GM03348 (cell line): ENCODE data around the gene CFAP65.
A peak's percentile ranks its signal among the peaks of the same experiment; 100 is the strongest.

Experiments used
- DNase-seq: peaks from one replicate; pipeline ENCODE4 v3.0.0; 2012; ENCODE audit warnings: low spot score

CFAP65 gene

DNA sequence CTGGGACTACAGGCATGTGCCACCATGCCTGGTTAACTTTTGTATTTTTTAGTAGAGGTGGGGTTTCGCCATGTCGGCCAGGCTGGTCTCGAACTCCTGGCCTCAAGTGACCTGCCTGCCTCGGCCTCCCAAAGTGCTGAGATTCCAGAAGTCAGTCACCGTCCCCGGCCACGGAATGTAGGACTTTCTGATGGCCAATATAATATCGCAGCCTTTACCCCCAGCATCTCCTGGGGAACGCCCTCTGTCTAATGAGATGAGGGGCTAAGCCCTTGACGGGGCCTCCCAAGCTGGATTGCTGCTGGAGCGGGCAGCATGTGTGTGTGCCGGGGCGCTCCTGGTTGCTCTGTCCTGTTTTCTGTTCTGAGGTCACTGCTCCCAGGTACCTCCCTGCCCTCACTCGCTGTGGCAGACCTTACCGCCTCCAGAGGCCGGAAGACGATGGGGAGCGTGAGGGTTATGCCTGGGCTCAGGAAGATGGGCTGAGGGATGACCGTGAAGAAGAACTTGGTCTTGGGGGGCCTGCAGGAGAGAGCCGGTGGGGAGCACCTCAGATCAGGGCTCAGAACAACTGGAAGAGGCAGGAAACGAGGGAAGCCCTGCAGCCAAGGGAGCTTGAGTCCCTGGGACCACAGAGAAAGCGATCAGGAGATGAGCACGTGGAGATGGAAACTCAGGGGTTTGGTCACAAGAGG lies 9.1 kb downstream of the CFAP65 start:
- DNase-seq: no peak

DNA sequence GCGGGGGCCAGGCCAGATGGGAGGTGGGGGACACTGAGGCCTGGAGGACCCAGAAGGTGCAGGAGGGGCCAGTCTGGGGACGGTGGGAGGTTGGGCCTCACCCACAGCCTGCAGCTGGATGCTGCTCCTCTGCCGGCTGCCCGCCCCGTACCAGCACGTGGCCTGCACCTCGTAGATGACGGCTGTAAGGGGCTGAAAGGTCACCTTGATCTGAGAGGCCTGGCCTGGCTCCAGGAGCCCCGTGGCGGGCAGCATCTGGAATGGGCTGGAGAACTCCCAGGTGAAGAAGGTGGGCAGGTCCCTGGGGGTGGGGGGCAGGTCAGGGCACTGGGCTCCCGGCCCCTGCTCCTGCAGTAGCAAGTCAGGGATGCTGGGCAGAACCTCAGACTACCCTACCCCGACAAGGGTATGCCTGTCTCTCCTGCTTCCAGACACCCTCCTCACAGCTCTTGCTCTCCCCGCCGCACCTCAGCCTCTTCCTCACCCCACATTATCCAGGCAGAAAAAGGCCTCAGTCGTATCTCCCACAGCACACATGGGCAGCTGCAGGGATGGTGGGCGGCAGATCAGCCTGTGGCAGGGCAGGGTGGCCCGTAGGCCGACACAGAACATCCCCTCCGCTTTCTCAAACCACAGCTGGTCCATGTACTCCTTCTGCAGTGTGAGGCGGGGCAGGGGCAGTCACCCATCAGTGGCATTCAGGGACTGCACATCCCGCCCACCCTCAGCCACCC lies 10.1 kb downstream of the CFAP65 start:
- DNase-seq: no peak

DNA sequence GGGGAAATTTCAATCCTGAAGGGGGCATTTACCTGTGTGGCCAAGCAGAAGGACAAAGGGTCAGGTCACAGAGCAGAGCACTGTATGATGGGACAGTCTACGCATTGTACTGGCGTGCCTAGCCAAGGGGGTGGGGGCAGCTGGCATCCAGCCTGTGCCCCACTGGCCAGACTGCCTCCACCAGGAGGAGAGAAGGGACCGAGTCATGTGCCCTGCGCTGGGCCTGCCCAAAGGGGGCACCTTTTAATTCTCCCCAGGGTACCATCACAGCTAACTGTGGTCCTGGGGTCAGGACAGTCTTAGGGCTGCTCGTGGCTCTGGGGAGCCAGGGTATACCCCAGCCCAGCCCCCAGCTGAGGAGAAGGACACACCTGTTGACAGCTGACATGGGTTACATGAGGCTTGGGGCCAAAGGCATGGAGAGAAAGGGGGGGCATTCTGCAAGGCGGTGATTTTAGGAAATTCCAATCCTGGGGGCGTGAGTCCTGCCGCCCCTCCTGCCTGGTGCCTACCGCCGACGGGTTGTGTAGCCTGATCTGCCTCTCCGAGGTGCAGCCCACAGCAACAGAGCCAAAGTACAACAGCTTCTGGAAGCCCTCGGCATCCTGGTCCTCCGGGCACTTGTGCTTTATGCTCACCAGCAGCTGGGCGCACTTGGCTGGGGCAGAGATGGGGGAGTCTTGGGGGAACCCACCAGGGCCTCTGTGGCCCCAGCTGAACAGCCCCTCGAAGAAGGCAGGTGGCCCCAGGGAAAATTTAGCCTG lies 11.0 kb downstream of the CFAP65 start:
- no peak for DNase-seq

DNA sequence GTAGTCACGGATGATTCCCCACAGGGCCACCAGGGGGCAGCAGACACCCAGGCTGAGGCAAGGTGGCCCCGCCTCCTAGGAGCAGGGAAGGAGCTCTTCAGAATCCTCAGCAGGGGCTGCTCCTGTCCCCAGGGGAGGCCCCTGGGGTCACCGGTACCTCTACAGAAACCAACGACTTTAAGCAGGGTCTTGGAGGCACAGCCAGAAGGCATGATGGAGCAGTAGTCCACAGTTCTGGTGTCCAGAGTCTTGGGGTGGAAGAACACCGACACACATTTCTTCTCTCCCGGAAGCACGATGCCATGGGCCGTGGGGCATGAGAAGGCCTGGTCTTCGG lies 11.5 kb downstream of the CFAP65 start:
- peak; percentile 95 for DNase-seq

DNA sequence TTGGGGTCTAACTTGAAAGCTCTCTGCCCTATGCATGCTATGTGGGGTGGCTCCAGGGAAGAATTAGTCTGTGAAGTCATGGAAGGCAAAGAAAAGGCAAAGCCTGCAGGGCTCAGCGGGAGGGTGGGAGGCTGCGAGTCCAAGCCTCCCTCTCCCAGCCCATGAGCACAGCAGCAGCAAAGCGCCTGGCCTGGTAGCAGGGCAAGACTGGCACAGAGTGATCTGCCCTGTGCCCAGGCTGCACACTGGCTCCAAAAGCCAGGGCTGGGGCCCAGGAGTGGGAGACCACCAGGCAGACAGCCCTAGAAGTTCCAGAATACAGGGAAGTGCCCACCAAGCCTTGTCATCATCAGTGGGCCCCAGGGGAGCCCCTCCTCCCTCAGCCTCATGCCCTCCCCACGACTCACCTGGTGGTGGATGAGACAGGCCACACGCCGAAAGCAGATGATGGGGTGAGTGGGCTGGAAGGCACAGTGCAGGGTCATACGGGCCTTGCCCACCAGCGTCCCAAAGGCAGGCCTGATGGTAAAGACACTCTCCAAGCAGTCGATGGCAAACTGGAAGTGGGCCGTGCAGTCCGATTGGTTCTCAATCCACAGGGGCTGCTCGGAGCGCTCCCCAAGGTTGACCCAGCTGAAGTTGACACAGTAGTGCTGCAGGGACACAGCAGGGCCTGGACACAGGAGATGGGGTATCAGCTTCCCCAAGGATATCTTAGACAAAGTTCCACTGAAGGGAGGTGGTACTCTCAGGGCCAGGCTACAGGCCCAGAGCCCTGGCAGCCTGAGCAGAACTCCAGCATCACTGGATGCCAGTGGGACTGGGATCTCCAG lies 12.1 kb downstream of the CFAP65 start:
- DNase-seq: no peak

DNA sequence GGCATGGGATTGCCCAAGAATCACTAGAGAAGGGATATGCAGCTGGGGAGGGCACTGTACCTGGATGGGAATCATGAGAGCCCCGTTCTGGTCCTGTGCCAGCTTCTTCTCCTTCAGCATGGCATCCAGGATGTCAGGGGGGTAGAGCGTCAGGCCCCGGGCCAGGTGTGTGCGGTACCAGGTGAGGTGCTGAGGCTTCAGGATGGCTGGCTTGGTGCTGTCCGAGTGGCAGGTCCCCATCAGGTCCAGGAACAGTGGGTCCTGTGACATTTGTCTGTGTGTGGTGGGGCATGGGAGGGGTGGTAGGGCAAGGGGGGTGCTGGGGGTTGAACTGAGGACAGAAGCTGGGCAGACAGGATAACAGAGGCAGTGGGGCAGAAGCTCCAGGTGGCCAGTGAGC lies 13.2 kb downstream of the CFAP65 start:
- DNase-seq: no peak

DNA sequence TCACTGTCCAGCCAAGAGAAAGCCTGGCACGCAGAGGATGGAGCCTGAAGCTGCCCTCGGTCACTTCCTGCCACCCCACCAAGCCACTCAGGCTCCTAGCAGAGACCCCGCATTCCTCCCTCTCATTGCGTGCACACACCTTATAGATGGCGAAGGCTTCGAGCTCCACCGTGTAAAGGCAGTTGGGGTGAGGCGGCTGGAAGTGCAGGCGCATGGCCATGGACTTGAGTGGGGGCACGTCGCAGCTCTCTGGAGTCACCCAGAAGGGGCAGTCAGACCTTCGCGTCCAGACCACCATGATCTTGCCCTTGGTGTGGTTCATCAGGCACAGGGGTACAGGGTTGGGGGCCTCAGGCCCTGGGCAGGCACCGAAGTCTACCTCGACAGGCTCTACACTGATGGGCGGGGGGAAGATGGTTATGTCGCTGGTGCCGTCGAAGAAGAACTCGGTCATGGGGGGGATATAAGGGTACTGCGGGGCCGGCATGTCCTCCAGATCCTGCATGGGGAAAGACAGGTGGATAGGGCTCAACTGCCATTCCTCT lies 13.7 kb downstream of the CFAP65 start:
- DNase-seq: no peak

DNA sequence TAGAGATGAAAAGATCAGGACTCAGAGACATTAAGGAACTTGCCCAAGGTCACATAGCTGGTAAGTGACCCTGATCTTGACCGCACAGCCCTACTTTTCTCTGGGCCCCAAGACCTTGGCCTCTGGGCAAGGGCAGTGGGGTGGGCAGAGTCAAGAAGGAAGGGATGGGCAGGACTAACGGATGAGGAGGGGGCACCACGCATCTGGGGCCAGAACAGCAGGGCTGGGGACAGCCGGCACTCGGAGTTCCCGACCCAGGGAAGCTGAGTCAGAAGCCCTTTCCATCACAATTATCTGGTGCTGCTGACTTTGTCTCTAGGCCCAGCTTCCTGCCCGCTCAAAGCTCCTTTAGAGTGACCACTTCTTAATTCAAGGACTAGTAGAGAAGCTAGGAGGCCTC lies 14.4 kb downstream of the CFAP65 start:
- DNase-seq: no peak

DNA sequence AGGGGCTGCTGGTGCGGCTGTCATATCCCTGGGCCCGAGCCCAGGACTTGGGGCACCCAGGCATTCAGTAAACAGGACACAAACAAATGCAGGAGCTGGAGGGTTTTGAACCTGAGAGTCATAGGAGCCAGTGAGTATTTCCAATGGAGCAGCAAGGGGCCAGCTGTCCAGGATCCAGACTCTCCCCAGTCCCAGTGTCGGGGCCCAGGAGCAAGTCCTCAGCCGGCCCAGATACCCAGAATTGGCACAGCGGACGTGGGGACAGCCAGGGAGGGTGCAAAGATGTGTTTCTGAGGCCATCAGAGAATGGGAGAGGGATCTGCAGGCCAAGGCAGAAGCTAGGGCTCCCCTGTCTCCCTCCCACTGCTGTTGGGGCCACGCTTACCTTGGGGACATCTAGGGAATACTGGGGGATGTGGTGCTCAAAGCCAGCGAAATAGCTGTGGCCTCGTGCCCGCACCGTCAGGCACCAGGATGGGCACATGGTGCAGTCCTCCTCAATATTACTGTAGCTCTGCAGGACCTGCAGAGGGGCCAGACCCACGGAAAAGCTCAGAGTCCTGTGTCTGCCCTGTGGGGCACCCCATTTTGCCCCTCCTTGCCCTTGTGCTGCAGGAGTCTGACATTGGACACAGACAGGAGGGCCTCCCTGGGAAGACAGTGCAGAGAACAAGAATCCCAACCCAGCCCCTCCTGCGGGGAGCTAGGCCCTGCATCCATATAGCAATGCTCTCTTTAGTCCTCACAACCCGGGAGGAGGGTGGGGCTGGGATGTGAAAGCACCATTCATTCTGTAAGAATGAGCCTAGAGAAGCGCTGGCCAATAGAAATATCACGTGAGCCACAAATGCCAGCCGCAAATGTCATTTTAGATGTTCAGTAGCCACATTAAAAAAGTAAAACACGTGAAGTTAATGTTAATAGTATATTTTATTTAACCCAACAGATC lies 15.4 kb downstream of the CFAP65 start:
- no peak for DNase-seq

DNA sequence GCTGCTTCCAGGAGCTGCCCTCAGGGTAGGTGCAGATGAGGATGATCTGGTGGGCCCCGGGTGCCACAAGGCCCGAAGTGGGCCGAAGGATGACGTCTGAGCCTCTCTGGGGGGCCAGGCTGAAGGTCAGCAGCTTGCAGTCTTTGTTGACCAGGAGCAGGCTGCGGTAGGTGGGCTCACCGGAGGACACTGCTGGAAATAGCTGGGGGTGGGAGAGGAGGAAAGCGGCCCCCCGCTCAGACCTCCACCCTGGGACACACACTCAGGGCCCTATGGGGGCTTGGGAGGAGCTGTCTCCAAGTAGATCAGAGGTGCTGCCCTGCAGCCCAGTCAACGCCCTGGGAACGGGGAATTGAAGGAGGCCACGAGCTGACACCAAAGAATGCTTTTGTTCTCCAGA lies 17.3 kb downstream of the CFAP65 start:
- no peak for DNase-seq

DNA sequence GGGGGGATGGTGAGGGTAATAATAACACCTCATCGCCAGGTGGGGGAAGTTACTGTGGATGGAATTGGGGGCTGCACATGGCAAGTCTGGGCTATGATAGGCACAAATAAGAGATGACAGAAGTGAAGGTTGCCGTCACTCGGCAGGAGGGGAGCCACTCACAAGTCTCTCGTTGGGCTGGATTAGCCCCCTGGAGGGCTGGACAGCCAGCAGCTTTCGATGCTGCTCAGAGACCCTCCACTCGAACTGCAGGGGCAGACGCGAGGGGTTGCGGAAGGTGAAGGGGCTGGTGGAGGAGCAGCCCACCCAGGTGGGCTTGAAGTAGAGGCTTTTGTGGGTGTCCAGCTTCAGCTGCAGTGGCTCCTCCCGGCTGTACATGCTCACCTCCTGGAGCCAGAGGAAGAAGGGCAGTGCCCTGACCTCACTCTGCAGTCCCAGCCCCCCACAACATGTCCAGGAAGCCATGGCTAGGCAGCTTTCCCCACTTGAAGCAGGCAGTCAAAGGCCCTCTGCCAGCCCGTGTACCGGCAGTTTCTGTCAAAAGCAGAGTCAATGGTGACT lies 18.2 kb downstream of the CFAP65 start:
- DNase-seq: no peak

DNA sequence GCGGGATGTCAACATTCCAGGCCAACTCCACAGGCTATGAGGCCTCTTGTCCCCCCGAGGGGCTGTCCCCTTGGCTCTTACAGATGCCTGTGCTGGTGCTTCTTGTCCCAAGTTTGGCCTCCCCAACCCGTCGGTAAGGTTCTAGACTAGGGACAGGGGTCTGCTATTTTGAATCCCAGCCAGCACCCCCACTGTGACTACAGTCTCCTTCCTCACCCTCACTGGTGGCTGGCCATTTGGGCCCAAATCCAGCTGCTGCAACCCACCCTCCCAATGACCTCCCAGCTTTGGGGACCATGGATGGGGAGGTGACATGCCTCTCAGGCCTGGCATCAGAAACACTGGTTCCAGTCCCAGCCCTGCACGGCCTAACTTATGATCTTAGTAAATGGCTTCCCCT lies 18.7 kb downstream of the CFAP65 start:
- no peak for DNase-seq

DNA sequence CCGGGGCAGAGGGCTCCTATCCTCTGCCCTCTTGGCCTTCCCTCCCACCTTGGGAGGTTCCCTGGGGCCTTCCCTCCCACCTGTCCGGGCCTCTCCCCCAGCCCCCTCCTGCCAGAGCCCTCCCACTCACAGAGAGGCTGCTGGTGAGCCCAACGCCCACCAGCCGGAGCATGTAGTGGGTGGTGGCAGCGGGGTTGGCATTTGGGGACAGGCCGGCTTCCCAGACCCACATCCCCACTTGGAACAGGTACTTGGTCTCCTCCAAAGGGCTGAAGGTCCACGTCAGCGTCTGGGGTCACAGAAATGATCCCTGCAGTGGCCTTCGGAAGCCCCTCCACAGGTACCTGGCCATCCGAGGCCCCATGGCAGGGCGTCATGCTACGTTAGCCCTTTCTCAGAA lies 19.3 kb downstream of the CFAP65 start:
- no peak for DNase-seq

DNA sequence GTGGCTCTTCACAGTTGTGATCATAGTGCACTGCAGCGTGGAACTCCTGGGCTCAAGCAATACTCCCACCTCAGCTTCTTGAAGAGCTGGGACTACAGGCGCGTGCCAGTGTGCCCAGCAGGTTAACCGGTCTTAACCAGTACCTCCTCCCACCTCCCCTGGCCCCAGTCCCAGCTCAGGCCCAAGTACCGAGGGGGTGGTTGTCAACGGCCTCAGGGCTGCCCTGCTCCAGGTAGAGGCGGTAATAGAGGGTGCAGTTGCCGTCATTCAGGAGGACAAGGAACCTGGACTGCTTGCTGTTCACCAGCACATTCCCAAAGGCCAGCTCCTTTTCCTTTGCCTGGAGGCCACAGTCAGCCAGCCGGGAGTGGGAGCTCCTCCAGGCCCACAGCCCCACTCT lies 19.7 kb downstream of the CFAP65 start:
- DNase-seq: no peak

DNA sequence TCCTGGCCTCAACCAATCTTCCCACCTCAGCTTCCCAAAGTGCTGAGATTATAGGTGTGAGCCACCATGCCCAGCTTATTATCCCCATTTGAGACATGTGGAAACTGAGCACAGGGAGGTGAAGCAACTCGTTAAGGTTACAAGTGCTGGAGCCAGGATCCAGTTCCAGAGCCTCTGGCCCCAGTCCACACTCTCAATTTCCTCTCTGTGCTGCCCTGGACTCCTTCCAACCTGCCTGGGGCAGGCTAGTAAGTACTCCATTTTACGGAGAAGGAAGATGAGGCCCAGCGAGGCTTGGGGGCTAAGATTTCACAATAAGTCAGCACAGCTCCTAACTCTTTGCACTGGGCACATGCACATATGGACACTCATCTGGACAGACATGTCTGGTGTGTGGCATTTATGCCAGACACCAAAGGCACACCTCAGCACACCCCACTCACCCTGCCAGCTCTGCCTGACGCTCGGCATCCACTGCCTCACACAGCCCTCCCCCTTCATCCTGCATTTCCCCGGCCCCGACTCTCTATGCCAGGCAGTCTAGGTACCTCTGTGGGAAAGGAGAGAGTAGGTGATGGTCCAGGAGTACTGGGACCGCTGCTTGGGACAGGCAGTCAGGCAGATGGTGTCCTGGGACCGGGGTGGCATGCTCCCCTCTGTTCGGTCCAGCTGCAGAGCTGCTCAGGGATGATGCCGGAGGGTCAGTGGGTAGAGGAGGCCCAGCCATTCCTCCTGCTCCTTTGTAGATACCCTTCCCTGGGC lies 20.5 kb downstream of the CFAP65 start:
- no peak for DNase-seq

DNA sequence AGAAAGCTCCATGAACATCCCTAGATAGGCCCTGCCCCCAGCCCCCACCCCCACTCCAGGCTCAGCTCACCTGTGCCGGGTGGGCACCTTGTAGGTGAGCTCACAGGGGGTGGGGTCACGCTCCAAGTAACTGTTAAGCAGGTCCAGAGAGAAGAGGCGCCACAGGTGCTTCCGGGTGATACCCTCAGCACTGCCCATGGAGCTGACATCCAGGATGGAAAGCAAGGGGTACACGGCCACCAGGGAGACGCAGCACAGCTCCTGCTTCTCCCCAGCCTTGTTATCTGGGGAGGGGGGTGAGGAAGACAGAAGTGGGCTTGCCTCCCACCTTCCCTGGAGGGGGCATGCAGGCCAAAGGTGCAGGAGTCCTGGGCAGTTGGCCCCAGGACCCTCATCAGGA lies 21.9 kb downstream of the CFAP65 start:
- no peak for DNase-seq

DNA sequence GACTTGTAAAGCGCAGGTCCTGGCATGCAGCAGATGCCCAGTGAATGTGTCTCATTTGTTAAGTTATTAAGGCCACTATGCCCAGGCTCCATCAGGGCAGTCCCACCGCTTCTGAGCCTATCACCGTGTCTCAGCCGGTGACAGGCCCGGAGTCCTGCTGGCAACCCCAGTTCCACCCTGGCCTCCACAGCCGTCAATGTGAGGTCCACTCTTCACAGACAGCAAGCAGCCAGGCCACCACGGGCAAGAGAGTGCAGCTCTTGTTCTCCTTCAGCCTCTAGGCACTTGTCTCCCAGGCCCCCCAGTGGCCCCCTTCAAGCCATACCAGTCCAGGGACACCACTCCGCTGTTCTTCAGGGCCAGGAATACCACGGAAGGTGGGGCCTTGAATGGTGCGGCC lies 22.6 kb downstream of the CFAP65 start:
- no peak for DNase-seq

DNA sequence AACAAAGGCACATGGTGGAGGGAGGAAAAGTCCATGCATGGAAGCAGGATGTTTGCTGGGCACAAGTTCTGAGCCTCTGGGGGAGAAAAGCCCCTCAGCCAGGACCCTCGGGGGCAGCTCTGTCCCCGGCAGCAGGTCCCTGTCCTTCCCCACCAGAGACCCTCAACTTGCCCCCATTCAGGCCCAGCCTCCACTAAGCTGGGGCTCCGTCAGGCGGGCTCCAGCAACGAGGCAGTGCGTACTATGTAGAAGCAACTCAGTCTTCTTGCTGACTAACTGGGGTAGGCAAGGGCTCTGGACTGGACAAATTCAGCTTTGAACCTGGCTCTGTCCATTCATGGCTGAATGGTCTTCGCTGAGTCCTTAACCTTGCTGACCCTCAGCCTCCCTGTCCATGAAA lies 23.0 kb downstream of the CFAP65 start:
- DNase-seq: no peak

DNA sequence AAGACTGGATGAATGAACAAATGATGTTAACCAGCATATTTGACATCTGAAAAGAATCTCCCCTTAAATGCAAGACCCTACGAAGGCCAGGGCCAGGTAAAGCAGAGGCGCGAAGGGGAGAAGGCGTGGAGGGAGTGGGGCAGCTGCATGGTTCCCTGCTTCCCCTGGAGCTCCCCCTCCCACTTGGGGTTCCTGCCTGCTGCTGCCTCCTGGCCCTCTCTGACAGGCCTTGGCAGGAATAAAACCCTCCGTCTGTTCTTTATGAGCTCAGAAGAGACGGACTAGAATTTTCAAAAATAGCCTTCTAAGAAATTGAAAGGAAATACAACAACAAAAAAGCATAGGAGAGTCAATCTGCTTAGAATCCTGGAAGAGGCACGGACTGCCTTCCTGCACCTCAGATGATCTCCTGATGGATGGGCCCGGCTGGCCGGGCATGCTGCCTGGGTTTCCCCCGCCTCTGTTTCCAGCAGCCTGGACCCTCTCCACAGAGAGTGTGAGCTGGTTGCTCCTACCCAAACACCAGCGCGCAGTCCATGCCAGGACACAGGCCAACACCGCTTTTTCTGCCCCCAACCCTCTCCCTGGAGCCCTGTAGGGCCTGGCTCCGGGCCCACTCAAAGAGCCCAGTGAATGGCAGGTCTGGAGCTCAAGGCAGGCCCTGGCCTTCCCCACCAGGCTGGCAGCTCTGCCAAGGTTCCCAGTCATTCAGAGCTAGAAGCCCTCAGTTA lies 23.9 kb downstream of the CFAP65 start:
- DNase-seq: no peak
